ENCODE measurements around the gene ADGRF5.

The ADGRF5 gene

GRCh38 chr6:46821458-46821881 is 100.3 kb downstream of the ADGRF5 start (continued):
- TF ChIP-seq ZBTB1 (tag by site-specific recombination; IDR thresholded peaks at IDR 0.05) (no peak), OSR2 (tag by site-specific recombination; IDR thresholded peaks at IDR 0.05) (no peak), KLF8 (tag by site-specific recombination; IDR thresholded peaks at IDR 0.05) (no peak), ZNF488 (tag by site-specific recombination; IDR thresholded peaks at IDR 0.05) (no peak), ZNF521 (tag by site-specific recombination; IDR thresholded peaks at IDR 0.05) (no peak), ZNF266 (tag by site-specific recombination; IDR thresholded peaks at IDR 0.05; ENCODE audit: low read depth) (no peak), ZNF645 (tag by site-specific recombination; IDR thresholded peaks at IDR 0.05) (no peak), KLF17 (tag by site-specific recombination; IDR thresholded peaks at IDR 0.05) (no peak), ZSCAN23 (tag by site-specific recombination; IDR thresholded peaks at IDR 0.05) (no peak), ZNF571 (tag by site-specific recombination; IDR thresholded peaks at IDR 0.05) (no peak), ZNF184 (tag by site-specific recombination; IDR thresholded peaks at IDR 0.05) (no peak)

- CTCF ChIA-PET, result interaction anchor here (0.7 kb wide), 1 partner anchor 29 kb away, joined by 3 read pairs; no protein-coding TSS in a partner anchor
- TF ChIP-seq ZSCAN5A (tag by site-specific recombination; IDR thresholded peaks at IDR 0.05), result no peak
- TF ChIP-seq ZNF629 (tag by site-specific recombination; IDR thresholded peaks at IDR 0.05), result no peak
- TF ChIP-seq ZNF211 (tag by site-specific recombination; IDR thresholded peaks at IDR 0.05; ENCODE audit: low read depth), result no peak
- TF ChIP-seq SP7 (tag by site-specific recombination; IDR thresholded peaks at IDR 0.05), result no peak
- Histone ChIP-seq H3K9me3 (ENCODE audit: control insufficient read depth, insufficient read depth, low read depth, low read length) (no peaks in the 10 kb centered on the region), H3K4me3 (ENCODE audit: low read depth, low read length) (no peak overlapping the region), H3K4me1 (ENCODE audit: control insufficient read depth, insufficient read depth, low read length) (no peaks in the 10 kb centered on the region), H3K27ac (ENCODE audit: extremely low read depth, low read depth, low read length) (no peak overlapping the region), H3K36me3 (ENCODE audit: control insufficient read depth in 2 of 2, insufficient read depth in 1 of 2, low read length in 2 of 2) (no peaks in the 10 kb centered on the region)
- POLR2A ChIA-PET, result no interaction called here
These were observed 102.2 kb downstream of the ADGRF5 start for GRCh38 chr6:46819561-46819960.

- ChIA-PET POLR2A (no interaction called here), CTCF (no interaction called here)
- Histone ChIP-seq H3K27ac (ENCODE audit: extremely low read depth, low read depth, low read length) (no peak overlapping the region), H3K9me3 (ENCODE audit: control insufficient read depth, insufficient read depth, low read depth, low read length) (no peaks in the 10 kb centered on the region), H3K4me1 (ENCODE audit: control insufficient read depth, insufficient read depth, low read length) (no peaks in the 10 kb centered on the region), H3K4me3 (ENCODE audit: low read depth, low read length) (no peak overlapping the region), H3K36me3 (ENCODE audit: control insufficient read depth in 2 of 2, insufficient read depth in 1 of 2, low read length in 2 of 2) (no peaks in the 10 kb centered on the region)
- TF ChIP-seq ZNF792 (tag by site-specific recombination; IDR thresholded peaks at IDR 0.05) (no peak), HOXC10 (CRISPR knock-in tag; IDR thresholded peaks at IDR 0.05) (no peak), CTCF (tag by site-specific recombination; IDR thresholded peaks at IDR 0.05) (no peak), HOXA7 (CRISPR knock-in tag; IDR thresholded peaks at IDR 0.05; ENCODE audit: borderline replicate concordance) (no peak), ZNF658 (tag by site-specific recombination; IDR thresholded peaks at IDR 0.05) (no peak), KLF7 (tag by site-specific recombination; IDR thresholded peaks at IDR 0.05; ENCODE audit: borderline replicate concordance) (no peak), ZNF610 (tag by site-specific recombination; IDR thresholded peaks at IDR 0.05; ENCODE audit: borderline replicate concordance) (no peak), ZNF354C (tag by site-specific recombination; IDR thresholded peaks at IDR 0.05; ENCODE audit: borderline replicate concordance, low read depth) (no peak), ZSCAN16 (tag by site-specific recombination; IDR thresholded peaks at IDR 0.05) (no peak), ZNF221 (tag by site-specific recombination; IDR thresholded peaks at IDR 0.05; ENCODE audit: borderline replicate concordance) (no peak), ZNF560 (tag by site-specific recombination; IDR thresholded peaks at IDR 0.05; ENCODE audit: borderline replicate concordance) (no peak)
These were observed 105.1 kb downstream of the ADGRF5 start for GRCh38 chr6:46816626-46817025.

All from HEK293 (cell line).